OCI-LY3 (cell line): ENCODE results near the gene ABI3BP.
"Not testable (repeated sequence)": the region's sequence is repeated elsewhere in the genome, so short reads cannot be mapped to it uniquely, and the experiment has no call there.

ENCODE experiments used
- H2AFZ ChIP-seq: fragments of 200-600, 300-600 bp; shearing (Covaris generic); 2 replicates; pipeline ENCODE4 v1.6.0; 2014; ENCODE audit warnings: antibody characterized with exemption, low read depth, low read length
- H3K27ac ChIP-seq: fragments of 200-600, 300-600 bp; sonication (generic); 2 replicates; pipeline ENCODE4 v1.5.1; 2014; ENCODE audit warnings: mild to moderate bottlenecking, low read length, moderate library complexity, mixed read lengths
- H3K27me3 ChIP-seq: fragments of 200-600, 300-600 bp; sonication (generic); 2 replicates; pipeline ENCODE4 v1.6.1; 2014; ENCODE audit warnings: low read depth, low read length, mixed read lengths
- H3K36me3 ChIP-seq: fragments of 200-600, 300-600 bp; sonication (generic); replicated peaks from 2 replicates; pipeline ENCODE3; 2014; ENCODE audit warnings: low read depth, low read length, mixed read lengths
- H3K4me1 ChIP-seq: fragments of 300-600, 200-600 bp; sonication (generic); 2 replicates; pipeline ENCODE4 v1.6.1; 2014; ENCODE audit warnings: low read length, mixed read lengths
- H3K4me2 ChIP-seq: fragments of 200-600, 300-600 bp; sonication (generic); 2 replicates; pipeline ENCODE4 v1.6.1; 2014; ENCODE audit warnings: low read length, mixed read lengths
- H3K4me3 ChIP-seq: fragments of 300-600, 200-600 bp; sonication (generic); 2 replicates; pipeline ENCODE4 v1.5.1; 2014; ENCODE audit warnings: antibody characterized with exemption, mild to moderate bottlenecking, low read length, moderate library complexity
- H3K79me2 ChIP-seq: fragments of 300-600, 200-600 bp; shearing (Covaris generic); 2 replicates; pipeline ENCODE4 v1.6.1; 2014; ENCODE audit warnings: mild to moderate bottlenecking, low read length, mixed read lengths
- H3K9ac ChIP-seq: fragments of 300-600, 200-600 bp; shearing (Covaris generic); 2 replicates; pipeline ENCODE4 v1.6.0; 2014; ENCODE audit warnings: mild to moderate bottlenecking, low read length, moderate library complexity
- H3K9me3 ChIP-seq: fragments of 200-600, 300-600 bp; shearing (Covaris generic); 2 replicates; pipeline ENCODE4 v1.6.1; 2014; ENCODE audit warnings: low read length, mixed read lengths; ENCODE audit not compliant: insufficient read depth
- H4K20me1 ChIP-seq: fragments of 200-600, 300-600 bp; sonication (generic); 2 replicates; pipeline ENCODE4 v1.6.1; 2016; ENCODE audit warnings: low read length, mixed read lengths; ENCODE audit not compliant: insufficient read depth
- CTCF ChIP-seq: fragments of 200-600, 300-600 bp; sonication (generic); IDR thresholded peaks from 2 replicates; pipeline ENCODE4 v1.5.1; 2014; ENCODE audit warnings: antibody characterized with exemption, low read length, low read depth
- EZH2phosphoT487 ChIP-seq: fragments of 200-600 bp; shearing (Covaris generic); IDR thresholded peaks from 2 replicates; pipeline ENCODE4 v1.6.1; 2018; ENCODE audit warnings: antibody characterized with exemption, mixed run types, low read depth

Gene ABI3BP

GRCh38 chr3:100947119-100947518 is 46.1 kb downstream of the ABI3BP start:
- Histone ChIP-seq H4K20me1 (no peaks in the 10 kb centered on the region), H3K9me3 (no peaks in the 10 kb centered on the region), H3K9ac (no peak overlapping the region), H3K4me1 (no peaks in the 10 kb centered on the region), H3K4me2 (no peak overlapping the region), H3K4me3 (no peak overlapping the region), H2AFZ (no peak overlapping the region), H3K27ac (no peak overlapping the region), H3K27me3 (no peaks in the 10 kb centered on the region; the same call in 1 of the 2 replicates), H3K36me3 (no peaks in the 10 kb centered on the region), H3K79me2 (no peaks in the 10 kb centered on the region)
- TF ChIP-seq EZH2phosphoT487 (no peak), CTCF (no peak)

GRCh38 chr3:100946096-100946495 is 47.1 kb downstream of the ABI3BP start:
- not testable (repeated sequence) for H3K4me1 ChIP-seq, H3K36me3 ChIP-seq, H3K79me2 ChIP-seq, H3K27me3 ChIP-seq, H2AFZ ChIP-seq, H3K9ac ChIP-seq, H3K4me2 ChIP-seq, H3K27ac ChIP-seq, H4K20me1 ChIP-seq, H3K4me3 ChIP-seq, H3K9me3 ChIP-seq

- Histone ChIP-seq H3K4me2 (no peak overlapping the region), H3K27me3 (no peaks in the 10 kb centered on the region), H3K36me3 (no peaks in the 10 kb centered on the region), H4K20me1 (no peaks in the 10 kb centered on the region), H3K4me3 (no peak overlapping the region), H3K9me3 (no peaks in the 10 kb centered on the region), H3K4me1 (no peaks in the 10 kb centered on the region), H2AFZ (no peak overlapping the region), H3K79me2 (no peaks in the 10 kb centered on the region), H3K27ac (no peak overlapping the region), H3K9ac (no peak overlapping the region)
- TF ChIP-seq CTCF (no peak), EZH2phosphoT487 (no peak)
These were observed 51.8 kb downstream of the ABI3BP start for GRCh38 chr3:100941451-100941850.

GRCh38 chr3:100941041-100941440 is 52.2 kb downstream of the ABI3BP start:
- no peak overlapping the region for H2AFZ ChIP-seq
- no peak overlapping the region for H3K4me2 ChIP-seq
- no peaks in the 10 kb centered on the region for H3K9me3 ChIP-seq
- no peaks in the 10 kb centered on the region for H4K20me1 ChIP-seq
- TF ChIP-seq CTCF: no peak
- TF ChIP-seq EZH2phosphoT487: no peak
- H3K4me1 ChIP-seq: no peaks in the 10 kb centered on the region
- H3K27me3 ChIP-seq: no peaks in the 10 kb centered on the region
- H3K36me3 ChIP-seq: no peaks in the 10 kb centered on the region
- H3K79me2 ChIP-seq: no peaks in the 10 kb centered on the region
- no peak overlapping the region for H3K27ac ChIP-seq
- no peak overlapping the region for H3K9ac ChIP-seq
- H3K4me3 ChIP-seq: no peak overlapping the region

- no peak overlapping the region for H3K27ac ChIP-seq
- TF ChIP-seq EZH2phosphoT487 (no peak), CTCF (no peak)
- H3K4me1 ChIP-seq: no peaks in the 10 kb centered on the region
- no peak overlapping the region for H3K4me2 ChIP-seq
- no peak overlapping the region for H2AFZ ChIP-seq
- no peak overlapping the region for H3K4me3 ChIP-seq
- no peaks in the 10 kb centered on the region for H3K36me3 ChIP-seq
- no peaks in the 10 kb centered on the region for H3K79me2 ChIP-seq
- no peaks in the 10 kb centered on the region for H4K20me1 ChIP-seq
- no peak overlapping the region for H3K9ac ChIP-seq
- H3K27me3 ChIP-seq: no peaks in the 10 kb centered on the region
- H3K9me3 ChIP-seq: no peaks in the 10 kb centered on the region
These were observed 56.3 kb downstream of the ABI3BP start for GRCh38 chr3:100936931-100937330.
